ENCODE measurements around the gene ANGPT4.
"Not testable (repeated sequence)": the region's sequence is repeated elsewhere in the genome, so short reads cannot be mapped to it uniquely, and the experiment has no call there.

The ANGPT4 gene

GRCh38 chr20:871436-871835, 44.7 kb downstream of the ANGPT4 start:
- DNase-seq, result no peak

GRCh38 chr20:870758-871157, 45.4 kb downstream of the ANGPT4 start:
- DNase-seq, result no peak

- DNase-seq, result no peak
These were observed 46.5 kb downstream of the ANGPT4 start for GRCh38 chr20:869606-870005.

GRCh38 chr20:868279-868678, 47.9 kb downstream of the ANGPT4 start:
- DNase-seq, result no peak

GRCh38 chr20:865440-865839, 50.7 kb downstream of the ANGPT4 start:
- no peak for DNase-seq

- DNase-seq, result no peak
These were observed 55.2 kb downstream of the ANGPT4 start for GRCh38 chr20:860891-861290.

GRCh38 chr20:859751-860231, 56.3 kb downstream of the ANGPT4 start:
- DNase-seq, result no peak

- DNase-seq, result no peak
These were observed 58.1 kb downstream of the ANGPT4 start for GRCh38 chr20:858011-858410.

GRCh38 chr20:856361-856775, 59.8 kb downstream of the ANGPT4 start:
- DNase-seq, result peak; percentile 51

- no peak for DNase-seq
These were observed 60.4 kb downstream of the ANGPT4 start for GRCh38 chr20:855466-856360.

GRCh38 chr20:854601-855000, 61.5 kb downstream of the ANGPT4 start:
- no peak for DNase-seq

- DNase-seq, result no peak
These were observed 62.6 kb downstream of the ANGPT4 start for GRCh38 chr20:853406-853996.

GRCh38 chr20:848731-849130, 67.4 kb downstream of the ANGPT4 start:
- DNase-seq, result not testable (repeated sequence)

- DNase-seq, result no peak
These were observed 67.9 kb downstream of the ANGPT4 start for GRCh38 chr20:848193-848592.

GRCh38 chr20:846894-847278, 69.2 kb downstream of the ANGPT4 start:
- DNase-seq, result peak; percentile 67

GRCh38 chr20:845941-846893, 69.9 kb downstream of the ANGPT4 start:
- DNase-seq, result no peak

- no peak for DNase-seq
These were observed 70.8 kb downstream of the ANGPT4 start for GRCh38 chr20:845226-845868.

GRCh38 chr20:844473-845225, 71.5 kb downstream of the ANGPT4 start:
- DNase-seq, result peak; percentile 95

GRCh38 chr20:843912-844311, 72.2 kb downstream of the ANGPT4 start:
- DNase-seq, result no peak

- DNase-seq, result no peak
These were observed 73.6 kb downstream of the ANGPT4 start for GRCh38 chr20:842547-842940.

Data from CD4-positive, alpha-beta T cell treated with Interleukin-10 for 1 hour (primary cell).